GM18907 (cell line): Measurements from ENCODE around the gene DOK4.
A peak's percentile ranks its signal among the peaks of the same experiment; 100 is the strongest.

Source experiments
- ATAC-seq: cut with Tn5 transposase; IDR thresholded peaks from one replicate; pipeline ENCODE4 v1.9.1; 2021; ENCODE audit warnings: mild to moderate bottlenecking, moderate library complexity; ENCODE audit not compliant: unreplicated experiment

Gene DOK4

GRCh38 chr16:57485916-57486857, at the start of gene DOK4:
TSS of gene DOK4 (minus strand) at chr16:57486493. CDS start at chr16:57479507, 6,986 bp downstream.
- peak; percentile 75 for ATAC-seq

GRCh38 chr16:57535680-57536305, 49.5 kb upstream of the DOK4 start:
- ATAC-seq, result peak; percentile 57

GRCh38 chr16:57534881-57535658, 48.8 kb upstream of the DOK4 start:
- ATAC-seq, result no peak

GRCh38 chr16:57534337-57534880, 48.1 kb upstream of the DOK4 start:
- ATAC-seq, result no peak

GRCh38 chr16:57533431-57534336, 47.4 kb upstream of the DOK4 start:
- ATAC-seq, result no peak

- ATAC-seq, result no peak
Measured at GRCh38 chr16:57532266-57532625, 46.0 kb upstream of the DOK4 start.

GRCh38 chr16:57531635-57532265, 45.5 kb upstream of the DOK4 start:
- no peak for ATAC-seq

GRCh38 chr16:57531253-57531575, 44.9 kb upstream of the DOK4 start:
- ATAC-seq, result no peak

- ATAC-seq, result no peak
Measured at GRCh38 chr16:57530522-57531252, 44.4 kb upstream of the DOK4 start.

- peak; percentile 53 for ATAC-seq
Measured at GRCh38 chr16:57530104-57530521, 43.8 kb upstream of the DOK4 start.

- ATAC-seq, result peak; percentile 3
Measured at GRCh38 chr16:57529391-57530103, 43.3 kb upstream of the DOK4 start.

- no peak for ATAC-seq
Measured at GRCh38 chr16:57528499-57529390, 42.5 kb upstream of the DOK4 start.

- no peak for ATAC-seq
Measured at GRCh38 chr16:57527610-57528360, 41.5 kb upstream of the DOK4 start.

- ATAC-seq, result no peak
Measured at GRCh38 chr16:57527027-57527426, 40.7 kb upstream of the DOK4 start.

GRCh38 chr16:57526498-57526897, 40.2 kb upstream of the DOK4 start:
- no peak for ATAC-seq

GRCh38 chr16:57525761-57526160, 39.5 kb upstream of the DOK4 start:
- no peak for ATAC-seq

GRCh38 chr16:57522960-57523359, 36.7 kb upstream of the DOK4 start:
- ATAC-seq, result no peak
